GM13976 (cell line): ENCODE measurements around the gene FAM168B.

Experiments
- DNase-seq: peaks from one replicate; pipeline ENCODE4 v3.0.0; 2012; ENCODE audit warnings: low spot score
- in situ Hi-C: fragments of 300-500 bp; cut with MboI; formaldehyde crosslinking; loops from one replicate; pipeline ENCODE4 v1.12.0; 2022; ENCODE audit warnings: low sequenced_read_pairs, mixed read lengths, inconsistent platforms; ENCODE audit not compliant: unreplicated experiment
- TF ChIP-seq, protein P1 (sequence below): IDR thresholded peaks from 2 replicates; pipeline ENCODE4 v1.5.1; 2012; ENCODE audit warnings: borderline replicate concordance, mild to moderate bottlenecking; ENCODE audit not compliant: insufficient read depth; ENCODE audit errors: extremely low read depth, missing control alignments, control extremely low read depth

Gene FAM168B

DNA sequence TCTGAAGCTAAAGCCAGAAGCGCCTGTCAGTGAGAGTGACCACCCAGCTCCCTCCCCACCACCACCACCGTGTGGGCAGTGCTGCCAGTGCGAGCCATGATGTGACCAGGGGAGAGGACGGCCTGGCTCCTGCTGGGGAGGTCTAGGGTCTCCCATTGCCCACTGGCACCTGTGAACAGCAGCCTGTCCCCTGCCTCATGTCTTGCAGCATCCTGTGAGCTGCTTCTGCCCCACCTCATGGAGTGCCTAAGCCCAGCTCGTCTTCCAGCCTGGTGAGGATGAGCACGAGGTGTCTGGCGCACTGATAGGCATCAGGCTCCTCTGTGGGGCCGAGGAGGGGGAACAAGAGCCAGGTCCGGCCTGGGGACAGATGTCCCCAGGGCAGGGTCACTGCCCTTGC is 61.4 kb downstream of the FAM168B start:
- DNase-seq = no peak
- TF ChIP-seq, protein P1, sequence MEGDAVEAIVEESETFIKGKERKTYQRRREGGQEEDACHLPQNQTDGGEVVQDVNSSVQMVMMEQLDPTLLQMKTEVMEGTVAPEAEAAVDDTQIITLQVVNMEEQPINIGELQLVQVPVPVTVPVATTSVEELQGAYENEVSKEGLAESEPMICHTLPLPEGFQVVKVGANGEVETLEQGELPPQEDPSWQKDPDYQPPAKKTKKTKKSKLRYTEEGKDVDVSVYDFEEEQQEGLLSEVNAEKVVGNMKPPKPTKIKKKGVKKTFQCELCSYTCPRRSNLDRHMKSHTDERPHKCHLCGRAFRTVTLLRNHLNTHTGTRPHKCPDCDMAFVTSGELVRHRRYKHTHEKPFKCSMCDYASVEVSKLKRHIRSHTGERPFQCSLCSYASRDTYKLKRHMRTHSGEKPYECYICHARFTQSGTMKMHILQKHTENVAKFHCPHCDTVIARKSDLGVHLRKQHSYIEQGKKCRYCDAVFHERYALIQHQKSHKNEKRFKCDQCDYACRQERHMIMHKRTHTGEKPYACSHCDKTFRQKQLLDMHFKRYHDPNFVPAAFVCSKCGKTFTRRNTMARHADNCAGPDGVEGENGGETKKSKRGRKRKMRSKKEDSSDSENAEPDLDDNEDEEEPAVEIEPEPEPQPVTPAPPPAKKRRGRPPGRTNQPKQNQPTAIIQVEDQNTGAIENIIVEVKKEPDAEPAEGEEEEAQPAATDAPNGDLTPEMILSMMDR = no peak
- in situ Hi-C loops = no loop called here

DNA sequence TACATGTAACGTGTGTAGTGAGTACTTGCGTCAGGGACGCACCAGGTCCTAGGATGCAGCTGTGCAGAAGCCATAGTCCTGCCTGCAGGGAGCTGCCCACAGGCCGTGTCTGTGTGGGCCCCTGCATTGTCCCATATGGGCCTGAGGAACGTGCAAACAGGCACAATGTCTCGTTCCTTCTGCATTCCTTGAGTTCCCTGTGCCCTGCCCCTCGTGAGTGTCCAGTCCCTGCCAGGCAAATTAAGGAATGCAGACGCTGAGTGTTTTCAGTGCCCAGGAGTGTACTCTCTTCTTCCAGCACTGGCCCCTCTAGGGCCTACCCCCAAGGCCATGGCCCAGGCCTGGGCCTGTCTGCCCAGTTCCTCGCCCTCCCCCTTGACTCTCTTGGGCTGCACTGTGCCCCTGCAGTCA is 61.8 kb downstream of the FAM168B start:
- in situ Hi-C loops = no loop called here
- DNase-seq = no peak

DNA sequence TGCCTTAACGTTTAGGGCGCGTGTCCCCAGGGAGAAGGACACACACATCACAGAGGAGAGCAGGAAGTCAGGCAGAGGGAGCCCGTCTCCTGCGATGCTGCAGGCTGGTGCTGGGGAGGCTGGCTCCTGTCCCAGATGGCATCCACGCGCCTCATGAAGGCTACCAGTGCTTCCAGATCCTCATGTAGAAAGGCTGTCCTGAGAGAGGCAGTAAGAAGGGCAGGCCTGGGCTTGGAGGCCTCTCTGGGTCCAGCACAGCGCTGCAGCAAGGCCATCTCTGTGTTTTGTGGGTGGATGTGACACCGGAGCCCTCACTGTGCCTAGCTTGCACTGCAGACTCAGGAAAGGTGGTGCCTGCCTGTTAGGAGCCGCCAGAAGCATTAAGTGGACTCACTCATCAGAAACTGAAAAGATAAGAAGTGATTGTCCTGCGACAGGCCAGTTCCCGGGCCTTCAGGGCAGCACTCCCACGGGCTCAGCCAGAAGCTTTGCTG is 62.7 kb downstream of the FAM168B start:
- TF ChIP-seq, protein P1 = no peak
- DNase-seq = no peak
- in situ Hi-C loops = no loop called here

More for the DNA sequence above, 61.8 kb downstream of the FAM168B start:
- TF ChIP-seq, protein P1 = no peak

DNA sequence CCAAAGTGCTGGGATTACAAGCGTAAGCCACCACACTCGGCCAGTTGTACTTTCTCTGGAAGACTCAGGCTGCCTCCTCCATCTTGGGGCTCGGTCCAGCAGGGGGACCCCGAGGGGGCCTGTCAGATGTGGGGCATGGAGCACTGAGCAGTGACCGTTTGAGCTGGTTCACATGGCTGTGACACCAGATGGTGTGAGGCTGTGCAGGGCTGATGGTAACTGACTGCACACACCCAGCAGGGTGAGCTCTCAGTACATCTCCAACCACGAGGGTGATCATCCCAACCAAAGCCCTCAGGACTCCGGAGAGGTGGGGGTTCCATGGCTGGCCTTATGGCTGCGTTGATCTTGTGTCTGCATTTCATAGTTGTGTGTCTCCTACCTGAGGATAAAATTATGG is 63.4 kb downstream of the FAM168B start:
- in situ Hi-C loops = no loop called here
- no peak for DNase-seq

DNA sequence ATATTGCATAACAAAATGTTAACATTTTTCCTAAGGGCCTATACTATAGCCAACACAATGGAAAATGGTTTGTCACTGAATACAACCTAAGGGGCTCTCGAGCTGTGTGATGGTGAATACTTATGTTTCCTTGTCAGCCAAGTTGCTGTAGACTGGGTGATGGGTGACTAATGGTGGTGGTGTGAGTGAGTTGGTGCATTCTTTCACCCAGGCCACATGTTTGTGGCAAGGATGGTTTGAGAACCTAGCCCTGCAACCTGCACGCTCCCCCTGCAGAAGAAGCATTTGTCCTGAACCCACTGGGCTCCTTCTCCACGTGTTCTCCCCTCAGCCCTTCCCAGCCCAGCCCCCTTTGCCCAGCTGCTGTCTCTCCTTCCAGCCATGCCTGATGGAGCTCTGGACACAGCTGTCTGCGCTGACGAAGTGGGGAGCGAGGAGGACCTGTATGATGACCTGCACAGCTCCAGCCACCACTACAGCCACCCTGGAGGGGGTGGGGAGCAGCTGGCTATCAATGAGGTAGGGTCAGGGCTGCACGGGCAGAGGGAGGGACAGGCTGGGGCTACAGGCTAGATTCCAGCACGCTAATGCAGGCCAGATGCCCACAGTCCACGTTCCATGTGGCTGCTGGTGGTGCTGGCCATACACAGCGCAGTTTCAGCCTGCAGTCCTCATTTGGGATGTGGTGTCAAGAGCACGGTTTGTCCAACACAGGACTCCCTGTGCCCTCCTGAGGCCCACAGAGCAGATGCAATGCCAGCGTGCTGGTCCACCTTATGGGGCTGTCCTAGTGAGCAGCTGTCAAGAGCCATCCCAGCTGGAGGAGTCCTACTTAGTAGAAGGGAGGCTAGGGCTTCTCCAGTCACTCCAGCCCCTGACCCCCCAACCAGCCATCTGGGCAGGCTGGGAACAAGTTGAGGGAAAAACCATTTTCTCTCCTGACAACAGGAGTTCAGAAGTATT is 65.4 kb downstream of the FAM168B start:
- TF ChIP-seq, protein P1 = no peak
- no peak for DNase-seq
- in situ Hi-C loops = no loop called here

More for the DNA sequence above, 63.4 kb downstream of the FAM168B start:
- TF ChIP-seq, protein P1 = no peak

DNA sequence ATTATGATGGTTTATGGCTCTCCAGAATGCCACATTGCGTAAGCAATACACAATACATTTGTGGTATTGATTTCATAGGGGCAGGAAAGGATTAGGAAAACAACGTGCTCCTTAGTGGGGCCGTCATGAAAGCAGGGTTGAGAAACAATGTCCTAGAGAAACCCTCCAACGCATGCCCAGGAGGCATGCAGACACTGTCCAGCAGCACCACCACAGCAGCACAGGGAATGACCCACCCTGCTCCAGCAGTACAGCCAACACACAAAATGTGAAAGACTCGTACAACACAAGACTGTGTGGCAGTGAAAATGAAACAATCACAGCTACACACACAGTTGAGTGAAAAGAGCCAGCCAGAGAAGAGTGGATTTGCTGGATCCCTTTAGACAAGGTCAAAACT is 66.3 kb downstream of the FAM168B start:
- in situ Hi-C loops = no loop called here
- DNase-seq = no peak
- TF ChIP-seq, protein P1 = no peak

DNA sequence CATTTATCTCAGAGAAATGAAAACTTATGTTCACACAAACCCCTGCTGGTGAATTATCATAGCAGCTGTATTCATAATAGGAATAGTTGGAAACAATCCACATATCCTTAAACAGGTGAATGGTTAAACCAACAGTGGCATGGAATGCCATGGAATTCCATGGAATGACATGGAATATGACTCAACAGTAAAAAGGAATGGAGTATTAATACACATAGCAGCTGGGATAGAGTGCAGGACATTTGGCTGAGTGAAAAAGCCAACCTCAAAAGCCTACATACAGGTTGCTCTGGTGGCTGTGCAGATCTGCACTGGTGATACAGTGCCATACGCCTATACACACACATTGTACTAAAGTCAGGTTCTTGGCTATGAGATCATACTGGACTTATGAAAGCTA is 69.5 kb downstream of the FAM168B start:
- TF ChIP-seq, protein P1 = no peak
- in situ Hi-C loops = no loop called here

More for the DNA sequence above, 69.5 kb downstream of the FAM168B start:
- DNase-seq = no peak
